Astrocyte (in vitro differentiated cells and primary cell): ENCODE results near the gene SPATA25.

ENCODE experiments used
- CTCF ChIP-seq: IDR thresholded peaks from 2 replicates; pipeline ENCODE4 v1.5.1; 2011; ENCODE audit warnings: low read depth, mild to moderate bottlenecking, inconsistent platforms, low read length, moderate library complexity; ENCODE audit not compliant: insufficient read depth
- EZH2 ChIP-seq: IDR thresholded peaks from 2 replicates; pipeline ENCODE4 v1.6.1; 2012; ENCODE audit warnings: mild to moderate bottlenecking, low read length, inconsistent platforms; ENCODE audit not compliant: insufficient read depth

- TF ChIP-seq CTCF = no peak
- TF ChIP-seq EZH2 = no peak
These were observed 45.9 kb downstream of the SPATA25 start for GRCh38 chr20:45841407-45842129.
